GM12878 (cell line): Measurements from ENCODE around the gene HSD17B12. TPM values are rescaled to one million over a fixed set of nuclear protein-coding genes. Genes with fewer than 3 reads are reported as not detected.

Source experiments
- ATF2 ChIP-seq: IDR thresholded peaks from 2 replicates; pipeline ENCODE4 v1.6.1; 2012; ENCODE audit warnings: low read length, inconsistent platforms
- CEBPZ ChIP-seq: fragments of 150-350 bp; IDR thresholded peaks from 2 replicates; pipeline ENCODE4 v1.6.1; 2016; ENCODE audit warnings: low read depth, low read length
- IKZF2 ChIP-seq, 2 experiments: fragments of 450-650 bp; IDR thresholded peaks; 2 replicates each; pipeline ENCODE4 v1.6.1; 2017; ENCODE audit warnings: mild to moderate bottlenecking in 2 of 2, moderate library complexity in 2 of 2
- IRF5 ChIP-seq: fragments of 450-650 bp; IDR thresholded peaks from 2 replicates; pipeline ENCODE4 v1.6.1; 2017; ENCODE audit warnings: borderline replicate concordance
- KLF5 ChIP-seq: fragments of 450-650 bp; IDR thresholded peaks from 2 replicates; pipeline ENCODE4 v1.6.1; 2014; ENCODE audit warnings: mild to moderate bottlenecking; ENCODE audit not compliant: partially characterized antibody
- SIX5 ChIP-seq: IDR thresholded peaks from 2 replicates; pipeline ENCODE4 v1.6.1; 2011; ENCODE audit warnings: mild to moderate bottlenecking, low read depth, low read length, moderate library complexity; ENCODE audit not compliant: severe bottlenecking
- SMARCA5 ChIP-seq: fragments of 450-650 bp; IDR thresholded peaks from 2 replicates; pipeline ENCODE4 v1.6.1; 2017; ENCODE audit warnings: mild to moderate bottlenecking
- polyA plus RNA-seq, 11 experiments: library from polyadenylated mRNA; depleted of rRNA in 4 of 11; unstranded in 6 of 11; stranded (reverse) in 5 of 11; fragments of >200 nt; fragmentation: Nextera tagmentation in 4 of 11; fragmentation: Illumina TruSeq in 1 of 11; extraction: Ambion mirVana in 4 of 11; extraction: Trizol in 1 of 11; gene quantifications; 1 replicate in 1 of 11; 2 replicates in 10 of 11; pipeline versions ENCODE4 v1.2.1 to v1.2.3, GENCODE V29; 2011 to 2016; ENCODE audit warnings: inconsistent platforms in 2 of 11, missing spikeins in 2 of 11, low read depth in 1 of 11
- total RNA-seq, 4 experiments: library from RNA; depleted of rRNA in 3 of 4; stranded (reverse); fragments of >200 nt in 3 of 4; fragmentation: Illumina TruSeq in 1 of 4; extraction: Trizol in 1 of 4; gene quantifications; 2 replicates each; pipeline versions ENCODE4 v1.2.1 to v1.2.3, GENCODE V29; 2013 to 2021

HSD17B12 gene
- total and polyA plus RNA-seq, 10 of the 15 experiments (the other 5 are each of a cell fraction or from before 2014, with no cell fraction given) = 23.6 to 88.0 (median 64.7) TPM

- TF ChIP-seq CEBPZ (no peak), KLF5 (no peak), SIX5 (no peak), IKZF2 (IDR thresholded peaks at IDR 0.05) (no peak), ATF2 (no peak), IRF5 (no peak), SMARCA5 (no peak)
Measured at GRCh38 chr11:43872995-43873394, 192.5 kb downstream of the HSD17B12 start (continued).
